GM19043 (cell line): ENCODE measurements around the gene DDRGK1.
"Not testable (repeated sequence)": the region's sequence is repeated elsewhere in the genome, so short reads cannot be mapped to it uniquely, and the experiment has no call there.

Source experiments
- ATAC-seq: cut with Tn5 transposase; IDR thresholded peaks from one replicate; pipeline ENCODE4 v1.9.1; 2021; ENCODE audit warnings: low read depth; ENCODE audit not compliant: unreplicated experiment

Gene DDRGK1

DNA sequence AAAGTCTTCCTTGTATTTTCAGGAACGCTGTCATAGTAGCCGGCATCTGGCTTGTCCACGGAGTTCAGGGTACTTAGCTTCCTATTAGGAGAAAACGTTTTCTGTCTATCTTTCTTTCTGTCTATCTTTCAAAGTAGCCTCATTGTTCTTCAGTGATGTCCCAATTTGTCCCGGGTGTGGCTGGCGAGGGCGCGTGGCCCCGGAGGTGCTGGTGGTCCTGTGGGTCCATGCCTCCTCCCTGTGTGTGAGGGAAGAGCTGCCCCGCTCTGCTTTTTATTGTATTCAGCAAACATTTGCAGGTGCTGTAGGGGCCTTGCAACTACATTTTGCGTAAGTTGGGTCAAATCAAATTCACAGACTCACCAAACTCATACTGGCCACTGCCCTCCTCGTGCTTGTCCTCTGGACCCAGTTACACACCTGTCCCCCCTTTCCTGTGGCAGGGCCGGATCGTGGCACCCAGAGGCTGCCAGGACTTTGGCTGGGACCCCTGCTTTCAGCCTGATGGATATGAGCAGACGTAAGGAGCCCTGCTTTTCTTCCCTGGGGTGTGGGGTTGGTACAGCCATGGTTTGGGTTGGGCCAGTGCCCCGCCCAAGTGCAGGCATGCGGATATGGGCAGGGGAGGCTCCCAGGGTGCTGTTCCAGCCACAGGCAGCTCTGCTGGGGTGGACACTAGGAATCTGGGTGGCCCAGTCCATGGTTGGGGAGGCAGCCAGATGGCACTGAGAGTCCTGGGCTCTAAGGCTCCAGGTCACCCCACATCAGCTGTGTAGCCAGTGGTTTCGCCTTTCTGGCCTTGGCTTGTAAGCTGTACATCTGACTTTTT, 17.1 kb upstream of the DDRGK1 start:
- ATAC-seq: no peak

DNA sequence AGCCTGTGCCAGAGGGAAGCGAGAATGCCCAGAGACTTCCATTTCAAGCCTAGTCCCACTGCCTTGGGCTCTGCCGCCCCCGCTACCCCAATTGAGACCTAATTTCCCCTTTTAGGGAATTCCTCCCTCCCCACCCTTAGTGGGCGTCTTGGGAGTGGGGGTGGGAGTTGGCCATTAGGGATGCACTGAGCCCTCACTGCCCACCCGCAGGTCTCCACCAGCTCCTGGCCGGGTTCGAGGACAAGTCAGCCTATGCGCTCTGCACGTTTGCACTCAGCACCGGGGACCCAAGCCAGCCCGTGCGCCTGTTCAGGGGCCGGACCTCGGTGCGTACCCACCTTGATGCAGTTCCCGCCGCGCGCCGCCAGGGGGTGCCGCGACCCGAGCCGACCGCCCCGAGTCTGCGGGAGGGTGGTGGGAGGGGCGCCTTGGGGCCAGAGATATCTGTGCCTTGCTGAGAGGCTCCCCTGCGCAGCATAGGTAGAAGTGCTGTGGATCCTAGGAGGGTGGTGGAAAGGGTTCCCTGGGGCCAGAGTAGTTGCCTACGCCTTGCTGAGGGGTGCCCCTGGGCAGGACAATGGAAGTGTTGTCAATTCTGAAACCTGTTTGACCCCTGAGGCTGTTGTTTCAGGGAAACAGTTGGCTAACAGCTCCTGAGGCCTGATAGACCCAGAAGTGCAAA, 14.0 kb upstream of the DDRGK1 start:
- no peak for ATAC-seq

DNA sequence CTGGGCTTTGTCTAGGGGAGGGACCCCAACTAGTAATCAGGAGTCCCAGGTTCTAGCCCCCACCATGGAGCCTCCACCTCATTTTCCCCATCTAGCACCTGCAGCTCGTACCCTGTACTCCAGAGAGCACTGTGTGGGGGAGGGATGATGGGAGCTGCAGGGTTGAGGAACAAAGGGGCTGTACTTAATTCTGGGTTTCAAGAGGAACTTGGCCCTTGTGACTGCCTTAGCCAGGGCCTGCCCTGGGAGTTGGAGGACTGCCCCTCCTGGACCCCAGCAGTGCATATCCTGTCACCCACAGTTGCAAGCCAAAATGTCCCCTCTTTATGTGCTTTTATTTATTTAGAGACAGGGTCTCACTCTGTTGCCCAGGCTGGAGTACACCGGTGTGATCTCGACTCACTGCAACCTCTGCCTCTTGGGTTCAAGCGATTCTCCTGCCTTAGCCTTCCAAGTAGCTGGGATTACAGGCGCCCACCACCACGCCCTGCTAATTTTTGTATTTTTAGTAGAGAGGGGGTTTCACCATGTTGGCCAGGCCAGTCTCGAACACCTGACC, 11.0 kb upstream of the DDRGK1 start:
- ATAC-seq: not testable (repeated sequence)

DNA sequence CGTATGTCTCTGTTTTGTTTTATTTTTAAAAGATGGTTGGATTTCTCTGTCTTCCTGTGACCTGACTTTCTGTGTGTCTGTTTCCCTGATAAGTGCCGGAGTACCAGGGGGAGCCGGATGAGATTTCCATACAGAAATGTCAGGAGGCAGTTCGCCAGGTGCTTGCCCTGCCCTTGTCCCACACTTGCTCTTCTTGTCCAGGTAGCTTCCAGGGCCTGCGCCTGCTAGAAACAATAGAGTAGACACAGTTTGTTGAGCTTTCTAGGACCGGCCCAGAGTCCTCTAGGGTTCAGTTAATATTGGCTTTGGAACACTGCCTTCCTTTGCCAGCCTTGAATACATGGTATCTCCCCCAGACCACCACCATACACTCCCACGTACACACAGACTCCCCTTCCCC, 8.7 kb upstream of the DDRGK1 start:
- ATAC-seq: no peak

DNA sequence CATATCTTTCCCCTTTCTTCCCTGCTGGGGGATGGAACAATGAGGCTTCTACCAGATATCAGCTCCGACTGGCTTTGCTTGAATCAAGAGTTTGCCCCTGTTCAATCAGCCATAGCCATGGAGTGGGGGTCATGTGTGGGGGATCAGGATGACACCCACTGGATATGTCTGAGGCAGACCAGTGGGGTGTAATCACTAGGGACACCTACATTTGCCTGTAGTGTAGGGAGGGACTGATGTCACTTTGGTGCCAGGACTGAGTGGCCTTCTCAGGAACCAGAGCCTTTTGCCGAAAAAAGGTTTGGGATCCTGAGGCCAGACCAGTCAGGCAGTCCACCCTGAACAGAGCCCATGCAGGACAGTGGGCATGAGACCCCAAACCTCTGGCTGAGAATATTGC, 5.9 kb upstream of the DDRGK1 start:
- no peak for ATAC-seq

DNA sequence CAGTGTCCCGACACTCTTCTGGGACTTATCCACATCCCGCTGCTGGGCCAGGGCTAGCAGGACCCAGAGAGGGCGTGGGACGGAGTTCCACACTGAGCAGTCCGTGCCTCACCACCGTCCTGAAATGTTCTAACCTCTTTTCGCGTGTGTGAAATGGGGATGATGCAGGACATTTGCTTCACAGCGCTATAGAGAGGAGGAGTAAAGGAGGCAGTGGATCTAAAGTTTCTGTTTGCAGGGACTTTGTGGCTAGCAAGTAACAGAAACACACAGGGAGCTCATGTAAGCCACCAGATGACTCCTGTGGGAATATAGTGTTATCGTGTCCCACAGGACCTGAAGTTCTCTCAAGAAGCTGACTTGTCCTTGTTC, 5.5 kb upstream of the DDRGK1 start:
- ATAC-seq: no peak

DNA sequence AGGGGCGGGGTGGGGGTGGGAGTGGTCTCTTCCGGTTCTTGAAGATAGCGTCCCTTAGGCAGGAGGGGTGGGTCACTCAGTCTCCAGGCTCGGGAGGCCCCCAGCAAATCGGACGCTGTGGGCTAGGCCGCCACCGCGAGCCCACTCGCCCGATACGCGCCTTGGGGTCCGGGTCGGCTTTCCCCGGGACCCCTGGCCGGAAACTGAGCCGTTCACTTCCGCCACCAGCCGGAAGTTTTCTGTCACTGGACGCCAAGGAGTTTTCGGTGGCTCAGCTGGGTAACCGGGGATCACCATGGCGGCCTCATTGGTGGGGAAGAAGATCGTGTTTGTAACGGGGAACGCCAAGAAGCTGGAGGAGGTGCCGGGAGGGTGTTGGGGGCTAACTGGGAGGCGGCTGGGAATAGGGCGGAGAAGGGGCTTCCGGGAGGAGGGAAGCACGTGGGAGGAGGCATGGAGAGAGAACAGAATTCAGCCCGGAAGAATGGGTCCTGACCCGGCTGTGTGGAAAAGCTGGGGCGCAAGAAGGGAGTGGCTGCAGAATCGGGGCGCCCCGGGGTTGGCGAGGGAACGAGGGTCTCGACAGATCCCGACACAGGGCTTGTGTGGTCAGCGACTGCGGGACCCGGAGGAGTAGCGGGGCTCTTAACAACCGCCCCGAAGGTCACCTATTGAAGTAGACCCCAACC, 4.9 kb upstream of the DDRGK1 start, which contains the start of gene ITPA:
Gene ITPA, plus strand, starts transcription at position 242 of the 689 bp plus-strand sequence. Its CDS starts 54 bp downstream, at position 296.
- no peak for ATAC-seq

DNA sequence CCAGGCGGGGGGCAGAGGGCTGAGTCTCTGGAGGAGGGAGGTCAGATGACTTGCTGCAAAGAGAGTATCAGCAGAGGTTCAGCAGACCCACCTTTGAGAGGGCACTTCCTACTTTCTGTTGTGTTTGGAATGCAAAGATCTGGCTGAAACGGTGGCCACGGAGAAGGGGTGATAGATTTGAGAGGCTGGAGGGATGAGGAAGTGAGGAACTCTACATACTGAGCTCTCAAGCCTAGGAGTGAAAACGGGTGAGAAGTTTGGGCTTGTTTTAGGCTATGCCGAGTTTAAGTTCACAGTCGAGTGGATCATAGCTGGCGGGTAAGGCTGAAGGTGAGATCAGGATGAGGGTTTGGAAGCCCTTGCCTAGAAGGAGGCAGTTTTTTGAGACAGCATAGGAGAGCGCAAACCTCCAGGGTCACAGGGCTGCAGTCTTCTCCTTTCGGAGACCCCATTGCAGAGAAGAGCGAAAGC, 4.3 kb upstream of the DDRGK1 start:
- no peak for ATAC-seq

DNA sequence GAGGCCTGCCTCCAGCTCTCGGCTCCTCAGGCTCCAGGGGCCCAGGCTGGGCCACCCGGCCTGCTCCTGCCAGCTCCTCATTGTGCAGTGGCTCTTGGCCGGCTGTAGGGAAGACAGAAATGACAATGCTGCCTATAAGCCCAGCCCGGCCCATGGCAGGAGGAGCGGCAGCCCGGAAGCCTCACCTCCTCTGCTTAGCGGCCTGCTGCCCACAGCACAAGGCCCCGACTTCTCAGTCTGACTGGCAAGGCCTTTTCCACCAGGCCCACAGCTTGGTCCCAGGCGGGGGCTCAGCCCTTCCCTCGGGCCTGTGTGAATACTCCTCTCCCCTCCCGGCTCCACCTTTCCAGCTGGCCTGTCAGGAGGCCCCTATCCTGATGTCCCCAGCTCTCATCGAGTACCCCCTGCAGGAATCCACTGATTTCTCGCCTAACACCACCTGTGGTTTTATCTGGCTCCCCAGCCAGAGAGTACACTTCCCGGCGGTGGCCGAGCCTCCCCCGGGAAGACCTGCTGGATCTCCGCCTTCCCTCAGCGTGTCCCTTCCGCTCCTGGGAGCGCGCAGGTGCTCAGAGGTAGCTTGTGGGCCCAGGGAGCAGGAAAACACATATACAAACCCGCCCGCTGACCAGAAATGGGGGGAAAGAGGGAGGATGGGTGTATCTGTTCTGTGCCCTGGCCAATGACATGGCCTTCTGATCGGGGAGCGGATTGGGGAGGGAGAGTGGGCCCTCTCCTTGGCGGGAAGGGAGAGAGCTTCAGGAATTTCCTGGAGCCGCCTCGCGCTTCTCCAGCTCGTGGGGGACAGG, 963 bp downstream of the DDRGK1 start:
- no peak for ATAC-seq

DNA sequence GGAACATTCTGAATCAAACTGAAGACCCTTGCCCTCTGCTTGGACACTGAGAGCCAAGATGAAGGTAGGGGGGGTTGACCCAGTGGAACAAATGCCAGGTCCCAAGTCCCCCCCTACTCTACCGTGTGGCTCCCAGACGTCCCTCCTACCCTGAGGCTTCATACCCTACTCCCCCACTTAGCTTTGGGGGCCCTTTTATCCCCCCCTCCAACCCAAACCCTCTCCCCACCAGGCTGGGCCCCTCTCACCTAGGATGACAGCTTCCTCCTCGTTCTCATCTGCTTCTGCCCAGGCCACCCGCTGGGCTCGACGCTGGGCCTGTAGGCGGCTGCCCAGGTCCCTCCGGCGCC, 1.5 kb downstream of the DDRGK1 start:
- no peak for ATAC-seq

DNA sequence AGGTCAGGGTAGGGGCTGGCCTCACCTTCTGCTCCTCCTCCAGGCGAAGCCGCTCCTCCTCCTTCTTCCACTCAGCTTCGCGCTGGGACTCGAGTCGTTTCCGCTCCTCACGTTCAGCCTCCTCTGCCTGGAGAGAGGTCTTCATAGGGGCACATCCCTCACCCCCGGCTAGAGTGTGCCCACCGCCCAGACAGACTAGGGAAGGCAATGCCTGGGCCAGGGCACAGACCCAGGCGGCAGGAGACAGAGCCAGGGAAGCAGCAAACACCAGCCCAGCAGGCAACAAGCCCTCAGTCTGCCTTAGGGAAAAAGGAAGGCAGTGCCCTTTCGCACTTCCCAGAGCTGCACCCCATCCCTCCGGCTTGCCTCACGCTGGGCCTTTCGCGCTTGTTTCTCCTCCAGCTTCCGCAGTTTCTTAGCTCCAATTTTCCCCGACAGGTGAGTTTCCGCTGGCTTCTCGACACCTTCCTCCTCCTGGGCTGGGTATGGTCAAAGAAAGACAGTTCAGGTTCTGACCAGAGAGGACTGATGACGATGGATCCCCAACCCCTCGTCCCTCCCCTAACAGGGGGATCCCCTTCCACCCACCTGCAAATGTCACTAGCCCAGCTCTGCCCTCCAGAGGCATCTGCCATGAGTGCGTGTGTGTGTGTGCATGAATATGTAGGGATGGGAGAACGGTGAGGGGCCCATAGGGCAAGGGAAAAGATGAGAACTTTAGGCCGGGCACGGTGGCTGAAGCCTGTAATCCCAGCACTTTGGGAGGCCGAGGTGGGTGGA, 4.3 kb downstream of the DDRGK1 start:
- no peak for ATAC-seq

DNA sequence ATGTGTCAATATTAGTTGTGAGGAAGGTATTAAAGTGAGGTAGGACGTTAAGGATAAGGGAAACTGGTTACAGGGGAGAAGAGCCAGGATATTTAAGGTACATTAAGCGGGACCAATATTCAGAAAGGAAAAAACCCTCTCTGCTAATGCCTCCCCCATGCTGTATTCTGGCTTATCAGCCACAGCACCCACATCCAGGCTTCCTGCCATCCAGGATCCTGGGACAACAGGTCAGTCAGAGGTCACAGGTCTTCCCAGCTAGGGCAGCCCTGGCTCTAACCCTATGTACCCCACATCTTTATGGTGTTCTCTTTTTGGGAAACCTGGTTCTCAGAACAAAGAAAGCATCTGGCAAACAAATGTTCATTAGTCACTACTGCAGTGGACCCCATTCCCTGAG, 5.3 kb downstream of the DDRGK1 start:
- no peak for ATAC-seq

DNA sequence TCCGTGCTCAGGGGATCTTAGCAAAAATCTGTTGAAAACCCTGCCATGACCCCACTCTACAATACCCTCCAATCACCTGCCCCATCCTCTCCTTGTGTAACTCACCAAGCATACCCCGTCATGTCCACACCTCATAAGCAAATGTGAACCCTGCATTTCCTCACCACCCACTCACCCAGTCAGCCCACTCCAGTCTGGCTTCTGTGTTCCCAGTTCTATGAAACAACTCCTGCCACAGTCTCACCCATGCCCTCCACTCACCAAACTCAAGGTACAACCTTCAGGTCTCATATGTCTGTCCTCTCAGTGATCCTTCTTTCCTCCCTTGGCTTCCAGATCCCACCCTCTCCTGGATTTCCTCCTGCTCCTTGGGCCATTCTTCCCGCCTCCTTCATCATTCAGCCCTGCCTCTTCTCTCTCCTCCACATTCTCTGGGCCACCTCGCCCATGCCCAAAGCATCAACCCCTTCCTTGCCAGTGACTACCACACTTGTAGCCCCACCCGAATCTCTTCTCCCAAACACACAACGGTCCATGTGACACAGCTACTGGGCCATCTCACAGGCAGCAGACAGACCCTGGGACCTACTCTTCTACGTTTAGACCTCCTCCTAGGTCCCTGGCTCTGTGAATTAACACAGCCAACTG, 8.8 kb downstream of the DDRGK1 start:
- no peak for ATAC-seq

DNA sequence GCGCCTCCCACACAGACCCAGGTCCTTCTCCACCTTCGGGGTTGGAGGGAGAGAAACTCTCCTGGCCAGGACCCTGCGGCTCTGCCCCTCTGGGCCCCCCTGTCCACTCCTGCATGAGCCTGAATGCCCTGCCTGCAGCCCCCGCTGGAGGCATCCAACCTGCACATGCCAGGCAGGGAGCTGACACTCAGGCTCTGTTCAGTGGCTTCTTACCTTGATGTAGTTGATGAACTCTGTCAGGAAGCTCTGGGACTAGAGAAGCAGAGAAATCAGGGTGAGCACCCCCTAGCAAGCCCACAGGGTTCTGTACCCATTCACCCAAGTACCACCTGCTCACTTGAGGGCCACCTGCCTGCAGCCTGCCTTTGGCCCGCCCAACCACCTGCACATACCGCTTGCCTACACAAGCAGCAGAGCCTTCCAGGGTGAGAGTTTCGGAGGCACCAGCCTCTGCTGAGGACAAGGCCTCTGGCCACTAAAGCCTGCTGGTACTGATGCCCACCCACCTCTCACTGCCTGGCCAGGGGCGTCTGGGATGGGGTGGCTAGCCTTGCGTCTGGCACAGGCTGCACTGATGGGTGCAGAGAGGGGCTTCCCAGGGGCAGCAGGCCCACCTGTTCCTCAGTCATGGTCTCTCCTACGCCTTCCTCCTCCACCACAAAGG, 9.7 kb downstream of the DDRGK1 start:
- no peak for ATAC-seq

DNA sequence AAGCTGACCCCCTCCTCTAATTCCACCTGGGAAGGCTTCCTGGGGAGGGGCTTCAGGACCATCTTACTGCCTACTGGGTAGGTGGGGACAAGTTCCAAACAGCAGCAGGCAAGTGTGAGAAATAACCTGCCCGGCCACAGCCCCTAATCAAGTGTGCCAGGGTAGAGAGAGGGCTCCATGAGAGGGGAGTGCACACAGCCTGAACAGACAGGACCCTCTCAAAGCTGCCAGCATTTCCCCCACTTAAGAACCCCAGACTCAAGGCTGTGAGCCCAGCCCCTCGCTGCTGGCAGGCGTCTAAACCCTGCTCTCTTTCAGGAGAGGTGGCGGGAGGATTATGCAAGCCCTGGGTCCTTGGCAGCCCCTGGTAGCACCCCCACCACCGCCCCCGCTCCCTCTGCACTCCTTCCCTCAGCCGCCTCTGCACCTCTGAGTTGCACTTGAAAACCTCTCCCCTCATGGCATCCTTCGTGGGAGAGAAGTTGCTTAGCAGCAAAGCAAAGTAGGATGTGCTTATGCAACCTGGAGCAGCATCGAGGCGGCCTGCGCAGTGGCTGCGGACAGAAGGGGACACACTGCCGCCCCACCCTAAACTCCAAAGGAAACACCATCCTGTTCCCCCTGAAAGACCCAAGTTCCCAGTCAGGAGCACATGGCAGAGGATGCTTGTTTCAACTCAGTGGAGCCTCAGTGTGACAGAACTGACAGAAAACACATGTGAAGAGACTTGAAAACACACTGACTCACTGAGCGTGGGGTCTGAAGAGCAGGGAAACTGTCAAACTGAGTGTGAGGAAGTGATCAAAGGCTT, 10.5 kb downstream of the DDRGK1 start:
- ATAC-seq: no peak

DNA sequence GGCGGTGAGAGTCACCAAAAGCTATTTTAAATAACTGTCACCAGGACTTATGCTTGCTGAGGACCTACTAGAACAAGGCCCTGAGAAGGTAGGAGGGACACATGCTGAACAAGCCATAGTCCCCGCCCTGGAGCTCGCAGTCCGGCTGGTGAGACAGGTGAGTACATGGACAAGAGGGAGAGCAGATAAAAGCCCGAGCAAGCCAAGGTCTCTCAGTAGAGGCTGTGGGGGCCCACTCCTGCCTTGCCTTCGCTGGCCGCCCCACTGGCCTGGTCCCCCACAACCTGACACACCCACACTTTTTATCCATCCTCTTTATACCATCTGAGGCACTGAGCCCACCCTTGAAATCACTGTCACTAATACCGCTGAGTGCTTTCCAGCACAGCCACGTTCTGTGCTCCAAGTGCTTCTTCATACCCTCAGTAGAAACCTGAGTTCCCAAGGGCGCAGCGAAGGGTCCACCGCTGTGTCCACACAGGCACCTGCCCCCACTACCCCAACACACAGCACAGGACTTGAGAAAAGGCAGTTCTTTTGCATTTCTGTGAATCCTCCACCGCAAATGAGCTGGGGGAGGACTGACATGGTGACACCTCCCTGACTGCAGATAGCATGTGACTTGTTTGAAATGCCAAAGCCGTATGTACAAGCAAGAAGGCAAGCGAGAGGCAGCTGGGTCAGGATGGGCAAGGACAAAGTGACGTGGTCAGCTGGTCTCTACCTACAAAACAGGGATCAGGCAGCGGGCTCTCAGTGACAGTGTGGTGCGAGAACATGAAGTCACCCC, 12.1 kb downstream of the DDRGK1 start:
- ATAC-seq: no peak

DNA sequence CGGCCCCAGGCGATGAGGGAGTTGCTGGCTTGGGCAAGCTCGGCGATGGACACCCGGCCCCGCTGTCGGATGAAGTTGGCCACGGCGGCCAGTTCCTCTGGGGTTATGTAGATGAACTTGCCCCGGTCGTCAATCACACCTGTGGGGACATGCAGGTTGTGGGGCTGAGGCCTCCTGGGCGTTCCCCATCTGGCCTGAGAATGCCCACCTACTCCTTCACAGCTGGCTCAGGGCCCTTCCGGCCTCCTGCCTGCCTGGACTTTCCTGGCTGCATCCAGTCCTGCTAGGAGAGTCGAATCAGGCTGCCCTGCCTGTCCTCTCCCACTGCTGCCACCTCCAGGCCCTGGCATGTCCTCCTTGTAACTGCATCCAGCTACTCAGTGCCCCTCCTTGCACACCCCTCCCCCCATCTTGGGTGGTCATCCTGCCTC, 13.8 kb downstream of the DDRGK1 start:
- no peak for ATAC-seq
